ENCODE results near the gene CSNK1G1.
"Not testable (repeated sequence)": the region's sequence is repeated elsewhere in the genome, so short reads cannot be mapped to it uniquely, and the experiment has no call there.

CSNK1G1 gene

DNA sequence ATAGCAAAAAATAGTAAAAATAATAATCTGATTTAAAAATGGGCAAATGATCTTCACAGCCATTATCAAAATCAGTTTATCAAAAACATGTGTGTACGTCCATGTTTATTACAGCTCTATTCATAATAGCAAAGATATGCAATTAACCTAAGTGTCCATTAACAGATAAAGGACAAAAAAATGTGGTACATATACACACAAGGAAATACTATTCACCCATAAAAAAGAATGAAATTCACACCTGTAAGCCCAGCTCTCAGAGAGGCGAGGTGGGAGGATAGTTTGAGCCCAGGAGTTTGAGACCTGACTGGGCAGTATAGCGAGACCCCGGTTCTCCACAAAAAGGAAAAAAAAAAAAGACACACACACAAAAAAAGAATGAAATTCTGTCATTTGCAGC lies 110.6 kb downstream of the CSNK1G1 start:
- DNase-seq (ENCODE audit: low read depth in 2 of 2): no peak

DNA sequence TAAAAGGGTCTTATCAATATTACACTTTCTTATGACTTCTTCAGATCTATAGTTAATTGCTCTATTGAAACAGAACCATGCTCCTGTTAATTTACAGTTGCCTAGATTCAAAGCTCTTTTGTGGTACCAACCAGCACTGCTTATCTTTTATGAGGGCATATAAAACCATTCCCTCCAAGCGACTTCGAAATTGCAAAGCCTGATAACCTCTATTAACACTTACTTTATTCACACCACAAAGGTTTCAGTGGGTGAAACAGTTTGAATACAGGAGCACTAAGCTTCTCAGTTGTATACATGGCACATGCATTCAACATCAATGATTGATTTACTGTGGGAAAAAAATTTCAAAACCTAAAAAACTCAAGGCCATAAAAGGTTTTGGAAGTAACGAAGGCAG lies 118.3 kb downstream of the CSNK1G1 start:
- no peak for DNase-seq (ENCODE audit: low read depth in 2 of 2)

DNA sequence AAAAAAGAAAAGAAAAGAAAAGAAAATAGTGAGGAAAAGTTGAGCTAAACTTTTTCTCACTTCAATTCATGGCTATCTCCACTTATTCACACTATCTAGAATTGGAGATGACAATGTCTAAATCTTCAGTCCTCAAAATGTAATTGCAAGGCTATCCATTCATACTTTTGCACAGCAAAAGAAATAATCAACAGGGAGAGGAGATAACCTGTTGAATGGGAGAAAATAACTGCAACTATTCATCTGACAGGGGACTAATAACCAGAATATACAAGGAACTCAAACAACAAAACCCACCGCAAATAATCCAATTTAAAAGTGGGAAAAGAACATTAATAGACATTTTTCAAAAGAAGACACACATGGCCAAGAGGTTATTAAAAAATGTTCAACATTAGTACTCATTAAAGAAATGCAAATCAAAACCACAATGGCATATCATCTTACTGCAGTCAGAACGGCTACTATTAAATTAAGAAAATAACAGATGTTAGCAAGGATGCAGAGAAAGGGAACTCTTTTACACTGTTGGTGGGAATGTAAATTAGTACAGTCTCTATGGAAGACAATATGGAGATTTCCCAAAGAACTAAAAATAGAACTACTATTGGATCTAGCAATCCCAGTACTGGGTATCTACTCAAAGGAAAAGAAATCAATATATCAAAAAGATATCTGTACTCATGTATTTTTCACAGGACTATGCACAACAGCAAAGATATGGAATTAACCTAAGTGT lies 119.6 kb downstream of the CSNK1G1 start:
- DNase-seq (ENCODE audit: low read depth in 2 of 2): no peak

DNA sequence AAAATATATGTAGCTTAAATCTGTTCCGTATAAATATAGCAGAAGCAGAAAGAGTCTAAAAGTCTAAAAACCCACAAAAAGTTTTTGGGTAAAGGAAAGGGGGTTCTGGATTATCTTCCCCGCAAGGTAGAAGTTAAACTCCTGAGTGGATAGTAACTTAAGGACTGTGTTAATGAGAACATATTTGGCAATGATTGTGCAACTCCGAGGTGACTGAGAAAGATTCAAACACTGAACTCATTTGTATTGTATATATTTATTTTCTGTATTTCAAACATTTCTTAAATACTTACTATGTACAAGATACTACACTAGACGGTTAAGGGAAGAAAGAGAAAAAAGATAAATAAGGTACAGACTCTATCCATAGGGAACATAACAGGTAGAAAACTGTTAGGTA lies 120.4 kb downstream of the CSNK1G1 start:
- DNase-seq (ENCODE audit: low read depth in 2 of 2): no peak

DNA sequence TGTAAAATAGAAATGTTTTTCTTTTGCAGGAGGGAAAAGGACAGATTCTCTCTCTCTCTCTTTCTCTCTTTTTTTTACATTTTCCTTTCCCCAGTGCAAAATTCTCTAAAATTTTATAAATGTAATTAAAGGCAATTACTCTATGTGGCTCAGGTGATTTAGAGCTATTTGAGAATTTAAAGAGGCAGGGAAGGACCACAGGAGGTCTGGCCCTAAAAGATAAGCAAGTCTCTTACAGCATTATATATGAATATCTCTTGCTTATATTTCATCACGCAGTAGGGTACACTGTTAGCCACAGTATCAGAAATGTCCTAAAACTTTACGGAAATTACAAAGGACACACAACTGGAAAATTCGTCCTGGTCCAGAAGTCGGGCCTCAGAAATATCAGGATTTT lies 122.7 kb downstream of the CSNK1G1 start:
- no peak for DNase-seq (ENCODE audit: low read depth in 2 of 2)

DNA sequence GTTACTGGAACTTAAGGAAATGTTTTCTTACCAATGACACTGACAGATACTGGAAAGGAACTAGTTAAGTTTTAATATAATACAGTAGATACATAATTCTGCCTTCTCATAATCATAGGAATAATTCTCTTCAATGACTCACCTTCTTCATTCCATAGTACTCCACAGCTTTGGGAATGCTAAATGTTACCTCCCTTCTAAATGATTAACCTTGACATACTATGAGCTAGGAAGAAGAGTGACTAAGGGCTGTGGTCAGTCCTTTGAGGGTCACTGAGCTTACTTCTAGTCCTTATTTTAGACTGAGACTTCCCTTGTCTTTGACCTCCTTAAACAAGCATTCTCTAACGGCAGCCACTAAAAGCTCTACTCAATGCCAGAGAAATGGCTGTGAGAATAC lies 123.6 kb downstream of the CSNK1G1 start:
- DNase-seq (ENCODE audit: low read depth in 2 of 2): no peak

DNA sequence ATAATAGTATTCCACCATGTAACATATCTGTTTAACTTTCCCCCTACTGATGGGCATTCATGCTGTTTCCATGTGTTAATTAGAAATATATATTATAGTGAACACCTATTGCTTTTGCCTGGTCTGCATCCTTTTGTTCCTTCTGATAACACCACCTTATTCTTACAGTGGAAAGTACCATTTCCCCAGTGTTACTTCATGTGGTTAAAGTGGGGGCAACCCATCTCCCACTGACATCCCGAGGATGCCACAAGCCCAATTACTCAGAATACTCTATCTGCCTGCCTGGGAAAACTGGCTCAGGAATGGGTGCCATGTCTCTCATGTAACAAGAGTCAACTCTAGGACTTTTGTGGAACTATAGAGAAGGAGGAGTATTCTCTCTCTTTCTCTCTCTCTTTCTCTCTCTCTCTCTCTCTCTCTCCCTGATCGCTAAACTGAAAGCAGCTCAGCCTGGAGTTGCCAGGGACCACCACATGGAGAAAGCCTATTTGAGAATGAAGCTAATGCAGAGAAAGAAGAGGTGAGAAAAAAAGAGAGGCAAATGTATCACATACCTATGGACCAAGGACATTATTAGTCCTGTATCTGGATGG lies 126.7 kb downstream of the CSNK1G1 start:
- no peak for DNase-seq (ENCODE audit: low read depth in 2 of 2)

DNA sequence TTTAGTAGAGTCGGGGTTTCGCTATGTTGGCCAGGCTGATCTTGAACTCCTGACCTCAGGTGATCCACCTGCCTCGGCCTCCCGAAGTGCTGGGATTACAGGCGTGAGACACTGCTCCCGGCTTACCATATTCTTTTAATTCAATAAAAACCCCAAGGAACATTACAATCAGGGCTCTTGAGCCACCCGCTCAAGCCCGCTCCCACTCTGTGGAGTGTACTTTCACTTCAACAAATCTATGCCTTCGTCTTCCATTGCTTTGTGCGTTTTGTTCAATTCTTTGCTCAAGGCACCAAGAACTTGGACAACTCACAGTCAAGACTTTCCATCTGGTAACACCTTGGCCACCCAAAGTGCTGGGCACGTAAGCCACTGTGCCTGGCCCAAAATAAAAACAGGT lies 130.2 kb downstream of the CSNK1G1 start:
- DNase-seq (ENCODE audit: low read depth in 2 of 2): no peak

DNA sequence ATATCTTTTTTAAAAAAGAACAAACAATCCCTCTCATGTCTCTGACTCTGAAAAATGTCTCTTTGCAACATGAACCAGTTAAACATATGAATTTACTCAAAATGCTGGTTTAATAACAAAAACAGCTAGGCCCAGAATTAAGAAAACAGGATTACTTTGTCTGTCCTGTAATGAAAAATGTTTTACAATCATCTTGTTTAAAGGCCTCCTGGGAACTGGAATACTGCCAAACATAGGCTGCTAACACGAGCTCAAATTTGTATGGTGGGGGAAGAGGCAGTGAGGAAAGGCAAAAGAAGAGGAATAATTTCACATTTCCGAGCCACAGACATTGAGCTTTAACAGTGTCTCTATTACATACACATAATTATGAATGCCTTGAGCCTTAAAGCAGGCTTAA lies 131.5 kb downstream of the CSNK1G1 start:
- DNase-seq (ENCODE audit: low read depth in 2 of 2): no peak

DNA sequence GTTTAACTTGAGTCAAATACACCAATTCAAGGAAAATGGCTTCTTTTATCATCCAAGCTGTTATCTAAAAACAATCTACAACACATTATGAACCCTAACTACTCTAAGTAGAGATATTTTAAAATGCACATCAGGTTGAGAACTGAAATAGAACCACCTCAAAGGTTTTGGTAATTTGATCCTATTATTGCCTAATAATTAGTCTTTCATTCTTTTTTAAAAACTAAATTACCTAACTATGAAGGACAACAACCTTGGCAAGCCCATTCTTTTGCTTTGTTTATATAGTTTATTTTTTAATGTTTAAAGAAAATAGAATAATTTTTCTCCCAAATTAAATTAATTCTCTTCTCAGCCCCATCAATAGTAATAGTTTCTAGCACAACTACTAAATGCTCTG lies 132.1 kb downstream of the CSNK1G1 start:
- DNase-seq (ENCODE audit: low read depth in 2 of 2): no peak

DNA sequence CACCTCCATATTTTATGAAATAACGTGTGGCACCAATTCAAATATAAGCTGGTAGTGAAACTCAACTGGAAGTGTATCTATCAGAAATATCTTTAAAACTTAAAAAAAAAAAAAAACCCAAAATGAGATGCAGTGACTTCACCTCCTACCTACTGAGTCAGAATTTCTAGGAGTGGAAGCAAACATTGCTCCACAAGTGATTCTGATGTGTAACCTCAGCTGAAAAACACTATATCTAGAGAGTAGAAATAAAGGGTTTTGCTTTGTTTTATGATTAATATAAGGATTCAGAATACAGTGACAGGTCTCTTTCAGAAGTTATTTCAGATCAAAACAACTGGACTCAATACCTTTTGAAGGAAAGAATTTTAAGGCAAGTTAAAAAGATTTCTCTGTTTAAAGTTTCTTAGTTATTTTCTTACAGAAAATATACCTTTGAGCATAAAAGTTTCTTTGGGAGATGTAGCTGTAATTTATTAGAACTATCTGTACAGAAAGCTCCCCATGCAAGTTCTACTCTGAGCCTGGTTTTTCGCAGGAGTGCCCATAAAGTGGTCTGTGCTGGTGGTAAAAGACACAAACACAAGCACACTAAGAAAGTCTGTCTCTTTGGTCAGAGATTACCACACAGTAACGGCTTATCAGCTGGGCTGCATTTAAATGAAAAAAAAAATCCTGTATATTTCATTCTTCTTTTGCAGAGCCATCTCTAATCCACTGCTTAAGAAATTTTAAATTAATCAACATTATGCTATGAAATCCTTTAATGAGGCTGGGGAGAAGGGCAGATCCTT lies 133.2 kb downstream of the CSNK1G1 start:
- DNase-seq (ENCODE audit: low read depth in 2 of 2): no peak

DNA sequence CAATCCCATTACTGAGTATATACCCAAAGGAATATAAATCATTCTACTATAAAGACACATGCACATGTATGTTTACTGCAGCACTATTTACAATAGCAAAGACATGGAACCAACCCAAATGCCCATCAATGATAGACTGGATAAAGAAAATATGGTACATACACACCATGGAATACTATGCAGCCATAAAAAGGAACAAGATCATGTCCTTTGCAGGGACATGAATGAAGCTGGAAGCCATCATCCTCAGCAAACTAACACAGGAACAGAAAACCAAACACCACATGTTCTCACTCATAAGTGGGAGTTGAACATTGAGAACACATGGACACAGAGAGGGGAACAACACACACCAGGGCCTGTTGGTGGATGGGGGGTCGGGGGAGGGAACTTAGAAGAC lies 134.1 kb downstream of the CSNK1G1 start:
- DNase-seq (ENCODE audit: low read depth in 2 of 2): not testable (repeated sequence)

DNA sequence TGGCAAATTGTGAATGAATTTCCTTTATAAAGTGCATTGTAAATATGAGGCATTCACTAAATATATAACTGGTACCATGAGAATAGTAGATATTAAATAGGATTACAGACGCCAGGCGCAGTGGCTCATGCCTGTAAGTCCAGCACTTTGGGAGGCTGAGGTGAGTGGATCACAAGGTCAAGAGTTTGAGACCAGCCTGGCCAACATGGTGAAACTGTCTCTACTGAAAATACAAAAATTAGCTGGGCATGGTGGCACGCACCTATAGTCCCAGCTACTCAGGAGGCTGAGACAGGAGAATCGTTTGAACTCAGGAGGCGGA lies 138.6 kb downstream of the CSNK1G1 start:
- DNase-seq (ENCODE audit: low read depth in 2 of 2): not testable (repeated sequence)

DNA sequence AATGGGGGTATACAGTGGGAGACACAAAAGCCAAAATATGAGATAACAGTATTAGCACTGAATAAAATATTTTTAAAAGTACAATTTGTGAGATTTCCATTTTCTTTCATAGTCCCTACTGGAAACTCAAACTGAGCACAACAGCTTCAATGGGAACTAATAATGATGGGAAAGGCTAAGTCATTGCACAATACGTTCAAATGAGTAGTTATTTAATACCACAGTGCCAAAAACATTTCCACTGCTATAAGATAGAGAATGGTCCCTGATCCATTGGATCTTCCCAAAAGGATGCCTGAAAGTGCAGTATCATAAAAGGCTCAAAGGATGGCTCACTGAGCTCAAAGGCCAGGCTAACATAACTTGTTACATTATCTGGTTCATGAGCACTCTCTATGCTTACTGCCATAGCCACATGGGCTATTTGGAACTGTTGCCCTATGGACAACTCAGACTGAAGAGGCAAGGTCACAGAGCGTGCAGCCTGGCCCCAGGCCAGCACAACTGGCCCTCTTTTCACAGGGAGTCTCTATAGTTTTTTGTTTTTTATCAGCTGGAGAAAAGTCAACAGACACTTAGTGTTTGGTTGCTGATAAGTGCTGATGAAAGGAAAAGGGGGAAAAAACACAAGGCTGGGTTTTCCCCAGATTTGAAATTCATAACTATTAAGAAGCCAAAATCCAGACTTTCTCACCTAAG lies 139.1 kb downstream of the CSNK1G1 start:
- DNase-seq (ENCODE audit: low read depth in 2 of 2): no peak

DNA sequence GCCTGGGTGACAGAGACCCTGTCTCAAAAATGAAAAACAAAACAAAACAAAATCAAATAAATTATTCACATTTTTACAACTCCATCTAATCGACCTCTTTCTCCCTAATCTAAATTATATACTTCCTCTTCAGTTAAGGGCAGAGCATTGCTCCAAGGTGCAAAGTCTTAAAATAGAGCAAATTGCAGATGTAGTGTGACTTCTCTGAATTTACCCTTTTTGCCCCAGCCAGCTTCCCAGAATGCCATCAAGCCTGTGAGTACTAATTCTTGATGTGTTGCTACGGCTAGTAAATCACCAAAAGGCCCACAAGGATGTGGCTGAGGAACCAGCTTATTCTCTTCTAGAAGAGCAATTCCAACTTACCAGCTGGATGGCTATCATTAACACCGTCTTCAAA lies 139.8 kb downstream of the CSNK1G1 start:
- no peak for DNase-seq (ENCODE audit: low read depth in 2 of 2)

DNA sequence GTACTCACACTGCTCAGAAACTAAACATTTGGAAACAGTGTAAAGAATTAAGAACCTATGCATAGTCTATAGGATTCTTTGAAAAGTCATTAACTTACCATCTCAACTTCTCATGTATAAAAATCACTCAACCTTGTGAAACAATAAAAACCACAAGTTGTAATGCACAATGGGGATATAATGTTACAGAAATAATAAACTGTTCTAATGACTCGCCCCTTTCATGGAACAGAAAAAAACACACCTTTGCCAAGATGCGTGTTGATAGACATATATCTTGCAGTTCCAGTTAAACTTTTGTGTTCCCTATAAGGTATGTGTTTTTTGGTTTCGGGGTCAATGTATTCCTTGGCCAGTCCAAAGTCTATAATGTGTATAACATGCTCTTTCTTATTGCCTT lies 142.3 kb downstream of the CSNK1G1 start:
- DNase-seq (ENCODE audit: low read depth in 2 of 2): no peak

DNA sequence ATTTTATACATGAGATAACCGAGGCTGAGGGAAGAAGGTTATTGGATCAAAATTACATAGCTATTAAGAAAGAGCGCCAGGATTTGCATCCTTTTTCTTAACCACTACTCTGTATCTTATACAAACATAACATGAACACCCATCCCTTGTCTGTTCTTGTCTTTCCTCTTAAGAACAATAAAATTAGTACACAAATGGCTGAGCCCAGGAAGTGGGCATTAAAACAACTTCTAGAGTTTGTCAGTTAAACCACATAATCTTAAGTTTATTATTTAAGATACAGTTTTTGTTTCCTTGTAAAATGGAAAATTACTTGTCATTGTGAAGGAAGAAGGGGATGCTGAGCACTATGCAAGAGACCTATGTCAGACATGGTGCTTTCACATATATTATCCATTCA lies 144.3 kb downstream of the CSNK1G1 start:
- DNase-seq (ENCODE audit: low read depth in 2 of 2): no peak

DNA sequence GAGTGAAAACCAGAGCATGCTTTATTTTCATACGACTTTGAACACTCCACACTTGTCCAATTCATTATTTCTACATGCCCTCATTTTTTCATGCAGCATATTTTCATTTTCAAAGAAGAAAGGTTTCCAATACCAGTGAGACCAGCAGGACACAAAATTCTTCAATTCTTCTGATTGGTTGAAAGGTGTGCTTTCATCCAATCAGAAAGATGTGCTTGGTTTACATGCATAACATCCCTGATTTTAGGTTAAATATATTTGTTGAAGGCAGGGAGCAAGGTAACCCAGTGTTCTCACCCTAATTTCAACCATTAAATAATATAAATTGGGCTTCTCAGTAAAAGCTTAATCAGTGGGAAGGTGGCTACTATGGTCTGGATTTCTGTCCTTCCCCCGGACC lies 145.6 kb downstream of the CSNK1G1 start:
- no peak for DNase-seq (ENCODE audit: low read depth in 2 of 2)

DNA sequence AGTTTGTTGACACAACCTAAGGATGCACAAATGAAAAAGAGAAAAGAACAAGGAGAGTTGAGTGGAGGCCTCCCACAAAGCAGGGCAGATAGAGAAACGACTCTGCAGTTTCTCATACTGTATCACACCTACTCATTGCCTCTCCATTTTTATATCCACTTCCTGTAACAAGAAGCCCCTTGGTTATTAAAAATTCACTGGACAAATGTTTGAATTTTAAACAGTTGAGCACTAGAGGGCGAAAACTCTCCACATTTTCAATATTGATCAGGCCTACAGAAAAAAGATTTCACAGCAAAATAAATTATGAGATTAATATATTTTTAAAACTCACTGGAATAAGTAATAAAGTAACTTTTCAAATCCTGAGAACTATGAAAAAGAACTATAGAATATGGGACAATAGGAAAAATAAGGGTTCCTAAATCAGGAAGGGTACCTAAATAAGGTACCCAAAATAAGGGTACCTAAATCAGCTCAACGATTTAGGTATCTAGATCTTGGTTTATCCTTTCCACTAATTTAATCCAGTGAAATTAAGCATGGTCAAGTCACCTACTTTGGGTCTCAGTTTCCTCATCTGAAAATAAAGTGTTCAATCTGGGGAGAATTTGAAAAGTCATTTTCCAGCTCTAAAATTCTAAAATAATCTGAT lies 146.2 kb downstream of the CSNK1G1 start:
- DNase-seq (ENCODE audit: low read depth in 2 of 2): no peak

DNA sequence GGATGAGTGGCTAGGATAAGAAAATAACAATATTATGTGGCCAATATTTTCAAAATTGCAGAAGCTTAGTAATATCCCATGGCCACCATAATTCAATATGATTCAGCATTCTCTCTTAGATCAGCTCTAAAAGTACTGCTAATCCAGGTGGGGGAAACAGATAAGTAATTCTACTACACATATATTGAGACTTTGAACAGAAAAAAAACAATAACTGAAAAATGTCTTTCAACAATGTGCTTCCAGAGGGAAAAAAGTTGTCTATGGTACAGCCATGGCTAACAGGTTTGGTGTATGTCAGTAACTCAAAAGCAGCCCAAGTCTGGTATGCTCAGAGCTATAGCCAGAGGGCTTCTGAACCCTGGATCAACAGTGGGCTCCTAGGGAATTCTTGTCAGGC lies 150.8 kb downstream of the CSNK1G1 start:
- DNase-seq (ENCODE audit: low read depth in 2 of 2): no peak

DNA sequence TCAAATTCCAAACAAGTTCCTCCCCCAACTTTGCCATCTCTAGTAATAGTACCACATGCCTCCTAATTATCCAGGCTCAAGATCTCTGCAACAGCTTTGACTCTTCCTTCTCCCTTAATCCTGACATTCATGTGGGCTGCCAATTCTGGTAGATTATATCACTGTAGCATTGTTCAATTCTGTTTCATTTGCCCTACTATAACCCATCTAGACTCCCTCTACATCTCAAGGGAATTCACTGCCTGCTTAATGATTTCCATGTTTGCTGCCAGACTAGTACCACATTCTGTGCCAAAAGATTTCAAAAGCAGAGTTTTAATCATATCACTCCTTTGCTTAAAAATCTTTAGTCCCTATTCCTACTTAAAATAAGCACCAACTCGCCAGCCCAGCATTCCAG lies 158.5 kb downstream of the CSNK1G1 start:
- DNase-seq (ENCODE audit: low read depth in 2 of 2): no peak

DNA sequence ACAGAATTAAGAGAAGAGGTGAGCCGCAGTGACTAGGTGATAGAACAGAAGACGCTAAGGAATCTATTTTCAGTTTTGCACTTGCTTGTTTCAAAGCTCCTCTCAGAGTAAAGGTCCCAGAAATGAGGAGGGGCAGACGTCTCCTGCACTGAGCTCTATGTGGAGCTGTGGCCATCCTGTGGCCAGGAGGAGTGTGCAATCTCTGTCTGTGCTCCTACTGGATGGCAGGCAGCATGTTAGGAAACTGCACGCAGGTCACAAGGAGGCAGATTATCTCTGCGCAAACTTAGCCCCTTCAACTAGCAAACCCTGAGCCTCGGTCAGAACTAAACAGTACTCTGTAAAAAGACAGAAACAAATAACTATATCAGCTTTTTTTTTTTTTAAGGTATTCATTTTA lies 162.0 kb downstream of the CSNK1G1 start:
- no peak for DNase-seq (ENCODE audit: low read depth in 2 of 2)

Data from activated CD8-positive, alpha-beta memory T cell treated with anti-CD3 and anti-CD28 coated beads for 4 hours (primary cell).